Heart right ventricle (tissue), 16 donors: ENCODE measurements around the gene RIN1. TPM values are rescaled to one million over a fixed set of nuclear protein-coding genes. Genes with fewer than 3 reads are reported as not detected.
A peak's percentile ranks its signal among the peaks of the same experiment; 100 is the strongest.

Source experiments
- ATAC-seq, 8 donors: fragments of 200-7000 bp; cut with Tn5 transposase; one replicate each; pipeline ENCODE4 v1.9.1; 2020; ENCODE audit warnings: mild to moderate bottlenecking in 8 of 8, moderate library complexity in 8 of 8, moderate number of reproducible peaks in 1 of 8
- DNase-seq, 2 donors: peaks; one replicate each; pipeline ENCODE4 v3.0.0-alpha.2; 2020
- H3K27ac ChIP-seq, 10 donors: fragments of 200-600 bp; sonication (generic) in 2 of 10; one replicate each; pipeline versions ENCODE4 v1.5.0 to v1.8.0; 2020 to 2022; ENCODE audit warnings: mild to moderate bottlenecking in 3 of 10
- H3K27me3 ChIP-seq, 7 donors: fragments of 200-600 bp; one replicate each; pipeline ENCODE4 v1.8.0; 2021 to 2022; ENCODE audit warnings: mild to moderate bottlenecking in 2 of 7
- H3K36me3 ChIP-seq, 9 donors: fragments of 200-600 bp; sonication (generic) in 1 of 9; one replicate each; pipeline versions ENCODE4 v1.5.0 to v1.8.0; 2020 to 2022; ENCODE audit warnings: mild to moderate bottlenecking in 2 of 9
- H3K4me1 ChIP-seq, 9 donors: fragments of 200-600 bp; sonication (generic) in 1 of 9; one replicate each; pipeline versions ENCODE4 v1.5.0 to v1.8.0; 2020 to 2022; ENCODE audit warnings: mild to moderate bottlenecking in 4 of 9
- H3K4me3 ChIP-seq, 10 donors: fragments of 200-600 bp; sonication (generic) in 2 of 10; one replicate each; pipeline versions ENCODE4 v1.5.0 to v1.8.0; 2020 to 2022; ENCODE audit warnings: mild to moderate bottlenecking in 7 of 10, moderate library complexity in 2 of 10
- H3K9me3 ChIP-seq, 11 donors: fragments of 200-600 bp in 10 of 11; sonication (generic) in 2 of 11; one replicate each; pipeline versions ENCODE4 v1.5.0 to v1.8.0; 2013 to 2022; ENCODE audit warnings: mild to moderate bottlenecking in 2 of 11, control low read depth in 1 of 11, moderate library complexity in 1 of 11
- CTCF ChIP-seq, 9 donors: fragments of 200-600 bp; sonication (generic) in 2 of 9; IDR thresholded peaks; one replicate each; pipeline versions ENCODE4 v1.5.0 to v1.8.0; 2021 to 2022; ENCODE audit warnings: antibody characterized with exemption in 9 of 9, mild to moderate bottlenecking in 5 of 9, moderate library complexity in 1 of 9
- WGBS, 2 donors: extraction: QIAGEN DNeasy Blood & Tissue Kit; methylation state at CpG; one replicate each; pipeline ENCODE4 v1.1.7; 2013; ENCODE audit warnings: inconsistent platforms in 1 of 2; 5-methylcytosine and 5-hydroxymethylcytosine counted together
- intact Hi-C, 10 donors: fragments of 100-400 bp; cut with DNase I; formaldehyde crosslinking; loops; one replicate each; pipeline versions ENCODE4 v1.11.1 to v1.14.2; 2022
- polyA plus RNA-seq, 2 donors: library from polyadenylated mRNA; stranded (reverse); fragments of 200-250 nt; gene quantifications; one replicate each; pipeline ENCODE4 v1.2.3, GENCODE V29; 2013
- total RNA-seq, 10 donors: library from RNA; stranded (reverse); fragmentation: NEBNext Ultra II Directional in 3 of 10; extraction: Animal tissue kit (Norgen Biotek cat#: 25700) in 3 of 10; gene quantifications; one replicate each; pipeline versions ENCODE4 v1.2.1 to v1.2.4, GENCODE V29; 2021 to 2023
- donor health status: Arrhythmogenic right ventricular cardiomyopathy.
- donor health status: ischemic (EF 13 %, LVEDD 7.1; RV severe dilation, severe dysfunction).
- donor health status: healthy with polysubstance abuse.
- donor health status: DM: no; HTN: yes; CAD: no.
- donor health status: DM: no; HTN: no; CAD: no.
- donor health status: ischemic (EF 25% LVEDD 6.9; RV normal size, moderate dysfunction).
- donor health status: ischemic (EF 25% LVEDD 5.7; RV mildly dilated, moderate dysfunction).
- donor health status: healthy.
- donor health status: DM: yes; HTN: yes; CAD: no.
- donor health status: Ischemic cardiomyopathy.
- donor health status: ischemic (EF 35%, LVEDD 5.7; RV mildly dilated, moderate dysfunction).
- donor health status: nonischemic (EF 11% LVEDD 7.7; RV severe dilation, severe dysfunction).
- donor health status: DM: yes; HTN: yes; CAD: no.
- donor health status: PGD.
- donor health status: ischemic (EF 29% LVEDD 5.4; RV normal size, mild dysfunction).
- donor health status: nonischemic (EF 23%, LVEDD 6.1; RV moderate dilation, normal function).

The RIN1 gene
- total and polyA plus RNA-seq, 12 donors, result 0.81 to 10.8 (median 1.9) TPM

- H3K27me3 ChIP-seq, result peaks cover 0 to 6% (median 0%) of the 10 kb centered on the region in 7 donors
- peak overlapping the region; percentile 77 to 92 (median 86) for H3K27ac ChIP-seq
- 59 to 73% methylated on average over 52 of the region's 52 CpGs for WGBS, 2 donors
- H3K4me3 ChIP-seq, result peak overlapping the region; percentile 25 to 76 (median 60)
- no peak for TF ChIP-seq CTCF (IDR thresholded peaks at IDR 0.05)
- intact Hi-C loops, result loop anchor here in 1 of 10 donors (10.0 kb wide), 1 partner anchor 69 kb away; no protein-coding TSS in a partner anchor
- ATAC-seq, result no peak
- no peaks in the 10 kb centered on the region for H3K36me3 ChIP-seq
- H3K4me1 ChIP-seq, result peaks cover 15 to 58% (median 41%) of the 10 kb centered on the region in 9 donors
- H3K9me3 ChIP-seq, result no peaks in the 10 kb centered on the region
- no peak for DNase-seq
Measured at GRCh38 chr11:66315921-66316811, 20.1 kb downstream of the RIN1 start.

DNA sequence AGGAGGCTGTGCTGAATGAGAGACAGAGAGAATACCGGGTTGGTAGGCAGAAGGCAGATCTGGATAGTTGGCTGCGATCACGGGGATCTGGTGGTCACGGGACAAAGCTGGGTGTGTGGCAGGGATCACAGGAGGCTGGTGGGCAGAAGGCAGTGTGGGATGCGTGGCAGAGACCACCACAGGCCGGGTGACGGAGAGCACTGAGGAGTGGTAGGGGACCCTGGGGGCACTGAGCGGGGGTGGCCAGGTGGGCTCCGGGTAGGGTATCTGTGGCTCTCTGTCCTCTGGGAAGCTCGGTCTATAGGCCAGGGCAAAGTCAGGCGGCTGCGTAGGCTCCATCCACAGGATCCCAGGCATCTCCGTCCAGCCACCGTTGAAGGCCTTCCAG lies 20.7 kb downstream of the RIN1 start:
- 73 to 82% methylated on average over 14 of the region's 14 CpGs for WGBS, 2 donors
- DNase-seq (no peak), ATAC-seq (no peak)
- Histone ChIP-seq H3K4me1 (peaks cover 15 to 58% (median 41%) of the 10 kb centered on the region in 9 donors), H3K36me3 (no peaks in the 10 kb centered on the region), H3K9me3 (no peaks in the 10 kb centered on the region), H3K4me3 (peak overlapping the region in 9 of 10 donors; percentile 46 to 76 (median 60)), H3K27me3 (peaks cover 0 to 6% (median 0%) of the 10 kb centered on the region in 7 donors), H3K27ac (peak overlapping the region in 8 of 10 donors; percentile 77 to 92 (median 86))
- no peak for TF ChIP-seq CTCF (IDR thresholded peaks at IDR 0.05)
- intact Hi-C loops, result loop anchor here in 1 of 10 donors (10.0 kb wide), 1 partner anchor 69 kb away; no protein-coding TSS in a partner anchor

DNA sequence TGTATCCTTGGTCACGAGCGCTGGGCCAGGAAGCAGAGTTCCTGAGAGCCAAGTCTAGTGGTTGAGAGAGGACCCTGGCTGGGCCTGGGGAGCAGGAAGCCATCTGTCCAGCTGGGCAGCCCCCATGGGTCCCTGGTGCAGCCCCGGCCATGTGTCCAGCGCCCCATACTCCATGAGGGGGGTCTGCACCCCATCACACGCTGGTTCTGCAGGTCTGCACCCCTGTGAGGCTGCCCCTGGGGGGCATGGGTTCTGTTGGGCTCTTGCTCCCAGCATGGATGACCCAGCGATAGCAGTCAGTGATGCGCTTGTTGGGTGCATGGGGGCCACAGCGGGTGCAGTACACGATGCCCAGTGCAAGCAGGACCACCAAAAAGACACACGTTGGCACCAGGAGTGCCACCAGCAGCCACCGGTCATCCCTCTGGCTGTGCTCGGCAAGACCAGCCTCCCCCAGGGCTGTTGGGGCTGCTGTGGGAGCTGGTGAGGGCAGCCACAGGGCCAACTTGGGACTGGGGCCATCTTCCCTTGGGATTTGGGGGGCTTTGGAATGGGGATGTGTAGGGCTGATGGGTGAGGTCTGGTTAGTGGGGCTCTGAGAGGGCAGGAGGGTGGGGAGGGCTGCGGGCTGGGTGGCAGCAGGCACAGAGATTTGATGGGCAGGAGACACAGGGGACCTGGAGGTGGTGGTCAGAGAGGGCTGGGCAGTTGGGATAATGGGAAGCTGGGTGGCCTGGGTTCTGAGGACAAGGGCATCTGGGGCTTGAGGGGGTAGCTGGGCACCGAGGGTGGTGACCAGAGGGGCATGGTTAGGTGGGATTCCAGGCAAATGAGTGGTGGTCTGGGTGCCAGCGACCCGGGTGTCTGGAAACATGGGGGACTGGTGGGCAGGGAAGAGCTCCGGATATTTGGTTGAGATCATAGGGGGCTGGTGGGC lies 21.4 kb downstream of the RIN1 start:
- TF ChIP-seq CTCF (IDR thresholded peaks at IDR 0.05), result no peak
- ATAC-seq, result no peak
- H3K27me3 ChIP-seq, result peaks cover 0 to 6% (median 0%) of the 10 kb centered on the region in 7 donors
- H3K9me3 ChIP-seq, result no peaks in the 10 kb centered on the region
- peak overlapping the region in 8 of 10 donors; percentile 83 to 94 (median 88) for H3K27ac ChIP-seq
- DNase-seq, result no peak
- H3K4me1 ChIP-seq, result peaks cover 15 to 58% (median 41%) of the 10 kb centered on the region in 9 donors
- intact Hi-C loops, result loop anchor here in 8 of 10 donors (5.0 to 10.0 kb wide), 3 partner anchors 32 to 72 kb away; partner anchors contain the start of genes B4GAT1 (in 2 of the 8) and BRMS1 (in 2 of the 8)
- no peaks in the 10 kb centered on the region for H3K36me3 ChIP-seq
- 75 to 82% methylated on average over 17 of the region's 17 CpGs for WGBS, 2 donors
- H3K4me3 ChIP-seq, result peak overlapping the region in 9 of 10 donors; percentile 46 to 76 (median 60)
